ENCODE data around the gene UST.
"Not testable (repeated sequence)": the region's sequence is repeated elsewhere in the genome, so short reads cannot be mapped to it uniquely, and the experiment has no call there.

UST gene

DNA sequence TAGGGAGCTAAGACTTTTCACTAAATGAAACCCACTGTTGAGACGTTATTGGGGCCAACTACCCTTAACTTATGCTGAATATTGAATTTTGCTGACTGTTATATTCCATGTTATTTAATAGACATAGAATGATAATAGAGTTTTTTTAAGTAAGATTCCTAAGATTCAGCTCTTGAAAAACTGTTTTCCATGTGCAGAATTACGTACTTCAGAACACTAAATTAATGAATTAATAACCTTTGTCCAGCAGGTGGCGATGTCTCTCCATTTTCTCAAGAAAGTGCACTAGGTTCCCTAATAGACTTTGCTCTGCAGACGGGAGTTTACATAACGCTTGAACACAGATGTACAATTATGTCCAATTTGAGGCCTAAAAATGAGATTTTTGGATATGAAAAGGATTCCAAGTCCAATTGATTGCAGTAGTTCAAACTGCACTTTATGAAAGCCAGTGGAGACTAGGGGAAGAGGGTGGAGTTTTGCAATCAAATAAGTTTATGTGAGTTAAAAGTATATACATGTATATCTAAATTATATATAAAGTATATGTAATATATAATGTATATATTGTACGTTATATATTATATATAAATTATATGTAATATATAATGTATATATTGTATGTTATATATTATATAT lies 282.1 kb downstream of the UST start:
- in situ Hi-C loops (cut with HindIII; ENCODE audit: low sequenced_read_pairs), result no loop called here

DNA sequence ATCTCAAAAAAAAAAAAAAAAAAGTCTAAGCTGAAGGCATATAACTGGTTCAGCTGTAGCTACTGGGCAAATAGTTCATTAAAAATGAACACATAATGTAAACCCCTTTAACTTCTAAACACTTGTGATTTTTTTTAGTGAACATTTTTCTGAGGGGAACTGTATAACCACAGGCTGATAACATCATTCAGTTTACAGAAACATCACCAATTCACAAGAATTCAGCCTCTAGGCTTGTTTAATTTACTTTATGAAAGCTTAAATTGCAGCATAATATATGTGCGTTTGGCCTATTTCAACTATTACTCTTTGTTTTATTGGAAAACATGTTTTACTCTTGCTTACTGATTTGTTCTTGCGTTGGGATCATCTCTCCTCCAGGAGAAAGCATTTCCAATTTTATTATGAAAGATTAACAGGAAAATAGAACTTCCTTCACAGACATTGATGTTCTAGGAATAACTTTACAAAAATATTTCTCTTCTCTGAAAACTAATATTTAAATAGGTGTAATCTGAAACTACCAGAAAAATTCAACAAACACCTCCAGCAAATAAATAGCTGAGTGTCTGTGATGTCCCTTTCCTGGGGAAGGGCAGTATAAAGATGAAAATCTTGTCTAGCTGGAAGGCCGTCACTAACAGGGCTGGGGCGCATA lies 284.5 kb downstream of the UST start:
- in situ Hi-C loops (cut with HindIII; ENCODE audit: low sequenced_read_pairs), result no loop called here

- in situ Hi-C loops (cut with HindIII; ENCODE audit: low sequenced_read_pairs), result no loop called here
Measured at GRCh38 chr6:149031859-149032598, 285.2 kb downstream of the UST start.

- in situ Hi-C loops (cut with HindIII; ENCODE audit: low sequenced_read_pairs), result no loop called here
Measured at GRCh38 chr6:149032599-149033405, 286.0 kb downstream of the UST start.

DNA sequence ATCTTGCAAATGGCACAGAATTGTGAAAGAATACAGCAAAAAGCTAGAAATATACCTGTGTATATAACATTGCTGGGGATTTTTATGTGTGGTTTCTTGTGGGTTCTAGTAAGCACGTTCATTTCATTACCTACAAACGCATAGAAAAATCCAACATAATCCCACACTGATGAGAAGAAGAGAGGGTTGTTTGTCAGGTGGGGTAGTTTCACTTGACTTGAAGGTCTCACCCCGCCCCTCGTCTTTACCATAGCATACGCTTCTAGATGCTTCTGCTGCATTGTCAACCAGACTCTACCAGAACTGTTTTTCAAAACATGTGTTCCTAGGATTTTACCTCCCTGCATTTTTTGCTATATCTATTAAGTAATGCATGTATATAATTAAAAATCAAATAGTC lies 286.6 kb downstream of the UST start:
- in situ Hi-C loops (cut with HindIII; ENCODE audit: low sequenced_read_pairs), result no loop called here

- in situ Hi-C loops (cut with HindIII; ENCODE audit: low sequenced_read_pairs), result no loop called here
Measured at GRCh38 chr6:149035766-149036165, 288.9 kb downstream of the UST start.

- in situ Hi-C loops (cut with HindIII; ENCODE audit: low sequenced_read_pairs), result no loop called here
Measured at GRCh38 chr6:149037051-149037671, 290.3 kb downstream of the UST start.

DNA sequence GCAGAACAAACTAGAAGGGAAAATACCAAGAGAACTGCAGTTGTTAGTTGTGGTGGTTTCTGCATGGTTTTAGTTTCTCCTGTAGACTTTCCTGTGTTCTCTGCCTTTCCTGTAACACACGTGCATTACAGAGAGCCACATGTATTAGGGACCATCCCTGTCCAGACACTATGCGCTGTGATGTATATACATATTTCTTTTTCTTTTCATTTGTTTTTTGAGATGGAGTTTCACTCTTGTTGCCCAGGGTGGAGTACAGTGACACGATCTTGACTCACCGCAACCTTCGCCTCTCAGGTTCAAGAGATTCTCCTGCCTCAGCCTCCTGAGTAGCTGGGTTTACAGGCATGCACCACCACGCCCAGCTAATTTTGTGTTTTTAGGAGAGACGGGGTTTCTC lies 292.2 kb downstream of the UST start:
- in situ Hi-C loops (cut with HindIII; ENCODE audit: low sequenced_read_pairs), result not testable (repeated sequence)

- in situ Hi-C loops (cut with HindIII; ENCODE audit: low sequenced_read_pairs), result no loop called here
Measured at GRCh38 chr6:149041953-149042352, 295.1 kb downstream of the UST start.

DNA sequence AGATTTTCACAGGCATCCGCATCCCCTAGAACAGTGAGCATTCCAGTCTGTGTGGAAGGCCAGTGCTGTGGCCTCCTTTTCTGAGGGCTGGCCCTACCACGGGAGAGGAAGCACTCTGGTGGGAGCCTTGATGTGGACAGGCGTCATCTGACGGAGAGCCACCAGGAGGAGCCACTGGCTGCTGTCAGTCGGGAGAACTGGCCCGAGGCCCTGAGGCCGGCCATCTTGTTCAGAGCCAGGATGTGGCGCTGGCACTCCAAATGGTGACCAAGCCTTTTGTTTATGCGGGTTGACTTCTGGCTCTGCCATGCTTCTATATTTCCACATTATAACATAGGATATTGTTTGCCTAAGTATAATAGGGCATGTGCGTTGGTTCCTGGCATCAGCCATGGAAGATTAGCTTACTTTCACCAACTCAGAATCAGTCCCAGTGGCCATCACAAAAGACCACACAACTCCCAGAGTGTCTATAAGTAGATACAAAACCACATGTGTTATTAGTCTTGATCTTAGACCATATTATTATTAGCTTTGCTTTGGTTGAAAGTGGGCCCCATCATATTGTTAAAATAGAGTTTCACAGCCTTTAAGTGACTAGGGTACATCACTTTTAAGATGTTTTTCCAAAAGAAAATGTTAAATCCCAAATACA lies 296.8 kb downstream of the UST start:
- in situ Hi-C loops (cut with HindIII; ENCODE audit: low sequenced_read_pairs), result no loop called here

- in situ Hi-C loops (cut with HindIII; ENCODE audit: low sequenced_read_pairs), result no loop called here
Measured at GRCh38 chr6:149044528-149044927, 297.7 kb downstream of the UST start.

GRCh38 chr6:149045404-149045803 lies 298.6 kb downstream of the UST start:
- in situ Hi-C loops (cut with HindIII; ENCODE audit: low sequenced_read_pairs), result no loop called here

GRCh38 chr6:149046164-149046821 lies 299.5 kb downstream of the UST start:
- in situ Hi-C loops (cut with HindIII; ENCODE audit: low sequenced_read_pairs), result no loop called here

DNA sequence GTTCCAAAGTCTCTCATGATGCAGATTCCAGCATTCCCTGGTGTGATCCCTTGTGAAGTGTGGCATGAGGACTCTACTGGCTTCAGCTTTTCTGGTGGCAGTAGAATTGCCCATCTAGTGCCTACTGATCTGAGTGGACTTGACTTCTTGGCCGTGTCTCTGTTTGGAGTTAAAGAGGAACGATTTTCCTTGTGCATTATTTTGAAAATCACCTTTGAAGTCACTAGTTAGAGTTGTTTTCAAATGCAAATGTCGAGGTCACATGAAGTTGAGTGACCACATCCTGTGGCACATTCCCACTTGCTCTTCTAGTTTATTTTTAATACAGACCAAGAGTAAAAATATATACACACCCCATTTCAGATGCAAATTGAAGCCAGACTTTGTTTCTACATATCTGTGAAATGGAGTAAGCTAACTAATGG lies 300.0 kb downstream of the UST start:
- in situ Hi-C loops (cut with HindIII; ENCODE audit: low sequenced_read_pairs), result no loop called here

GRCh38 chr6:149049230-149049629 lies 302.4 kb downstream of the UST start:
- in situ Hi-C loops (cut with HindIII; ENCODE audit: low sequenced_read_pairs), result no loop called here

DNA sequence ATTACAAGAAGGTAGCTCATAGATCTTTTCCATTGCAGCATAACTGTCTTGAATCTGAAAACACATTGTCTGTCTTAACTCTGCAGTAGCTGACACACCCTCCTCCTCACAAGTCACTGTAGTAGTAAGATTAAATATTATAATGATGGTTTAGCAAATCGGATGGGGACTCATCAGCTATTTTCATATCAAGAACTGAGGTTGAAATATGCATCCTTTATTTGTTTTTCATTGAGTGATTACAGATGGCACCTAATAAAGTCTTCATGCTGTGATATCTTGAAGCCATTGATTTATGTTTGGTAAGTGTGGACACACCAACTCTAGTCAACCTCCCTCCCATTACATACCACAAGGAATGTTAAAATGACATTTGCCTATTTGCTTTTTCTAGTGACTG lies 303.3 kb downstream of the UST start:
- in situ Hi-C loops (cut with HindIII; ENCODE audit: low sequenced_read_pairs), result no loop called here

GRCh38 chr6:149052350-149053106 lies 305.7 kb downstream of the UST start:
- in situ Hi-C loops (cut with HindIII; ENCODE audit: low sequenced_read_pairs), result no loop called here

DNA sequence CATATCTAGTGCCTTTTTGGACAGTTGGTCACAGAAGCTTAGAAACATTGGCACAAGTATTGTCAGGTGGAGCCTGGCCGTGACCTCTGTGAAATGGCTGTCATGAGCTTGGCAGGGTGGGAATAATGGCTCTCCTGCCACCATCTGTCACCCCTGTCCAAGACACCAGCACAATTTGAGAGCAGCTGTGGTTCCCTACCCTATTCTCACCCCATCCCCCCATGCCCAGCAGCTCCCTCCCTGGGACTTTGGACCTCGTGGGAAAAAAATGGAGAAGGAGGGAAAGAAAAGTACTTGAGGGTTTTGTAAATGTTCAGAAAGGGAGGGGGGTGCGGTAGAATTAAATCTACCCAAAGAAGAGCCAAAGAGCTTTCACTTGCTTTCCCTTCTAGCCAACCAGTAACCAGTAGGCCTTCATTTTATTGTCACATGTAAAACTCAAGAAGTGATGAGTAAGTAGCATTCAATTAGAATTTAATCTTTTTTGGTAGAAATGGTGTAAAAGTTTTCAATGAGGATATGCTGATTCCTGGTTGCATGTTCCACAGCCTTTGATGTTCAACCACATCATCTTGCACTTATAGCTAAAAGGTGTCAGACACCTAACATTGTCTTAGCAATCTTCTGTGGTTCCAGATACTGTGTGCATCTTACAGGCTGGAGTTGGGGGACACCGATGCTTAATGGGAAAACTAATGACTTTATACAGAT lies 307.2 kb downstream of the UST start:
- in situ Hi-C loops (cut with HindIII; ENCODE audit: low sequenced_read_pairs), result no loop called here

Measured in DLD1 (cell line).